ENCODE data around the gene NT5C1B.

GRCh38 chr2:18611184-18611583, 21.8 kb upstream of the NT5C1B start:
- TF ChIP-seq CTCF (IDR thresholded peaks at IDR 0.05) (no peak), POLR2A (IDR thresholded peaks at IDR 0.05) (no peak)
